ENCODE results near the gene DNTTIP2.
"Not testable (repeated sequence)": the region's sequence is repeated elsewhere in the genome, so short reads cannot be mapped to it uniquely, and the experiment has no call there.

DNTTIP2 gene

DNA sequence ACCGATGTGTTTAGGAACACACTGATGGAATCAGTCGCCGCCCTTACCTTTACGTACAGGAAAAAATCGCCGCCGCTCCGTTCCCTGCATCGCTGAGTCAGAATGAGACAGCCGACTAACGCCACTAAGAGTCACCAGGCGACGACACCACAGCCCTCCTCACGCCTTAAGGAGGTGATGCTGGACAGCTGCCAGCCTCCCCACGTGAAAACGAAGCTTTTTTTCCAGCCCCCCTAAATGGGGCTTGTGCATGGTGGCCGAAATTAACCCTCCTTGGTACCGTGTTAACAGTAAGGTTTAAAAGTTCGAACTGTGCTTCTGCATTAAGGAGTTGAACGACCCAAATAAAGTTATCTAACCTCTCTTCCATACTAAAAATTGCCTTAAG lies 511 bp downstream of the DNTTIP2 start:
- POLR2A ChIA-PET (ENCODE audit: low non-redundant PET), result no interaction called here
- TF ChIP-seq, protein P1, sequence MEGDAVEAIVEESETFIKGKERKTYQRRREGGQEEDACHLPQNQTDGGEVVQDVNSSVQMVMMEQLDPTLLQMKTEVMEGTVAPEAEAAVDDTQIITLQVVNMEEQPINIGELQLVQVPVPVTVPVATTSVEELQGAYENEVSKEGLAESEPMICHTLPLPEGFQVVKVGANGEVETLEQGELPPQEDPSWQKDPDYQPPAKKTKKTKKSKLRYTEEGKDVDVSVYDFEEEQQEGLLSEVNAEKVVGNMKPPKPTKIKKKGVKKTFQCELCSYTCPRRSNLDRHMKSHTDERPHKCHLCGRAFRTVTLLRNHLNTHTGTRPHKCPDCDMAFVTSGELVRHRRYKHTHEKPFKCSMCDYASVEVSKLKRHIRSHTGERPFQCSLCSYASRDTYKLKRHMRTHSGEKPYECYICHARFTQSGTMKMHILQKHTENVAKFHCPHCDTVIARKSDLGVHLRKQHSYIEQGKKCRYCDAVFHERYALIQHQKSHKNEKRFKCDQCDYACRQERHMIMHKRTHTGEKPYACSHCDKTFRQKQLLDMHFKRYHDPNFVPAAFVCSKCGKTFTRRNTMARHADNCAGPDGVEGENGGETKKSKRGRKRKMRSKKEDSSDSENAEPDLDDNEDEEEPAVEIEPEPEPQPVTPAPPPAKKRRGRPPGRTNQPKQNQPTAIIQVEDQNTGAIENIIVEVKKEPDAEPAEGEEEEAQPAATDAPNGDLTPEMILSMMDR (conservative IDR thresholded peaks at IDR 0.05; ENCODE audit: low read depth), result no peak
- CTCF ChIA-PET, result no interaction called here
- peak overlapping the region; percentile 83 for H3K27ac ChIP-seq
- DNase-seq (ENCODE audit: low spot score), result peak; percentile 28

- TF ChIP-seq, protein P1 (conservative IDR thresholded peaks at IDR 0.05; ENCODE audit: low read depth), result no peak
- POLR2A ChIA-PET (ENCODE audit: low non-redundant PET), result no interaction called here
- no peak overlapping the region for H3K27ac ChIP-seq
- CTCF ChIA-PET, result no interaction called here
- DNase-seq (ENCODE audit: low spot score), result no peak
Measured at GRCh38 chr1:93877529-93877928, 1.5 kb downstream of the DNTTIP2 start.

GRCh38 chr1:93876244-93876643 lies 2.8 kb downstream of the DNTTIP2 start:
- CTCF ChIA-PET, result no interaction called here
- TF ChIP-seq, protein P1 (conservative IDR thresholded peaks at IDR 0.05; ENCODE audit: low read depth), result no peak
- DNase-seq (ENCODE audit: low spot score), result no peak
- POLR2A ChIA-PET (ENCODE audit: low non-redundant PET), result no interaction called here
- H3K27ac ChIP-seq, result no peak overlapping the region

DNA sequence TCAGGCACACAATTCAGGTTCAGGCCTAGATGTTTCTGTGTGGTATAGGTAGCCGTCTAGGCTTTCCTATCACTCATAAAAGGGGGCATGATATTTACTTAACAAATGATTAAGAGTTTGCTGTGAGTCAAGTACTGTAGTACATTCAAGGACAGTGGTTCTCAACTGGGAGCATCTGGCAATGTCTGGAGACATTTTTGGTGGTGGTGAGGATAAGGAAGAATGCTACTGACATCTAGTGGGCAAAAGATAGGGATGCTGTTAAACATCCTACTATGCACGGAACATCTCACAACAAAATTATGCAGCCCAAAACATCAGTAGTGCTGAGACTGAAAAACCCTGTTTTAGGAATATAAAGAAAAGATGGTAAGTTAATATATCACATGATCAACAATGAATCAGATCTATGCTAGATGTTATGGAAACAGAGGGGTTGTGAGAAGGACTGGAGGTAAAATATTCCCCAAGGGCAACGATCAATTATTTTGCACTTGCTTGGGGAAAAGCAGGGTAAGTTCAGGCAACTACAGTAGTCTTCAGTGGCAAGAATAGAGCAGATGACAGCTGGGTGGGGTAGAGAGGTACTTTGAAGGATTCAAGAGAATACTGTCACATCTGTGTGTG lies 4.9 kb downstream of the DNTTIP2 start:
- ChIA-PET POLR2A (ENCODE audit: low non-redundant PET) (no interaction called here), CTCF (no interaction called here)
- peak; percentile 13 for DNase-seq (ENCODE audit: low spot score)
- TF ChIP-seq, protein P1 (conservative IDR thresholded peaks at IDR 0.05; ENCODE audit: low read depth), result peak; percentile 71
- no peak overlapping the region for H3K27ac ChIP-seq

GRCh38 chr1:93871366-93871765 lies 7.6 kb downstream of the DNTTIP2 start:
- ChIA-PET POLR2A (ENCODE audit: low non-redundant PET) (no interaction called here), CTCF (no interaction called here)
- H3K27ac ChIP-seq, result no peak overlapping the region
- TF ChIP-seq, protein P1 (conservative IDR thresholded peaks at IDR 0.05; ENCODE audit: low read depth), result no peak
- DNase-seq (ENCODE audit: low spot score), result no peak

GRCh38 chr1:93869653-93870052 lies 9.4 kb downstream of the DNTTIP2 start:
- ChIA-PET POLR2A (ENCODE audit: low non-redundant PET) (no interaction called here), CTCF (no interaction called here)
- H3K27ac ChIP-seq, result no peak overlapping the region
- TF ChIP-seq, protein P1 (conservative IDR thresholded peaks at IDR 0.05; ENCODE audit: low read depth), result no peak
- no peak for DNase-seq (ENCODE audit: low spot score)

- CTCF ChIA-PET; H3K27ac ChIP-seq; DNase-seq (ENCODE audit: low spot score); POLR2A ChIA-PET (ENCODE audit: low non-redundant PET): not testable (repeated sequence)
Measured at GRCh38 chr1:93868492-93868891, 10.5 kb downstream of the DNTTIP2 start.
